Stomach smooth muscle (tissue), 2 donors: ENCODE measurements around the gene RHOH.

Experiments
- H3K27ac ChIP-seq: one replicate; pipeline ENCODE4 v1.7.0; 2013; ENCODE audit warnings: mild to moderate bottlenecking, low read length, inconsistent platforms
- H3K27me3 ChIP-seq, 2 donors: one replicate each; pipeline ENCODE4 v1.7.0; 2013; ENCODE audit warnings: low read length in 2 of 2; ENCODE audit not compliant: insufficient read depth in 2 of 2, control insufficient read depth in 1 of 2
- H3K36me3 ChIP-seq, 2 donors: one replicate each; pipeline ENCODE4 v1.7.0; 2013; ENCODE audit warnings: low read length in 2 of 2; ENCODE audit not compliant: control insufficient read depth in 2 of 2, insufficient read depth in 2 of 2
- H3K4me1 ChIP-seq: one replicate; pipeline ENCODE4 v1.7.0; 2013; ENCODE audit warnings: low read length; ENCODE audit not compliant: control insufficient read depth, insufficient read depth
- H3K4me3 ChIP-seq, 2 donors: one replicate each; pipeline ENCODE4 v1.7.0; 2013; ENCODE audit warnings: low read length in 2 of 2
- H3K9ac ChIP-seq, 2 donors: one replicate each; pipeline ENCODE4 v1.7.0; 2013; ENCODE audit warnings: low read length in 2 of 2, mild to moderate bottlenecking in 1 of 2
- H3K9me3 ChIP-seq, 2 donors: one replicate each; pipeline ENCODE4 v1.7.0; 2013; ENCODE audit warnings: low read length in 2 of 2; ENCODE audit not compliant: control insufficient read depth in 2 of 2
- donor health status: healthy.
- donor health status: Pancreatic carcinoma.

RHOH gene

DNA sequence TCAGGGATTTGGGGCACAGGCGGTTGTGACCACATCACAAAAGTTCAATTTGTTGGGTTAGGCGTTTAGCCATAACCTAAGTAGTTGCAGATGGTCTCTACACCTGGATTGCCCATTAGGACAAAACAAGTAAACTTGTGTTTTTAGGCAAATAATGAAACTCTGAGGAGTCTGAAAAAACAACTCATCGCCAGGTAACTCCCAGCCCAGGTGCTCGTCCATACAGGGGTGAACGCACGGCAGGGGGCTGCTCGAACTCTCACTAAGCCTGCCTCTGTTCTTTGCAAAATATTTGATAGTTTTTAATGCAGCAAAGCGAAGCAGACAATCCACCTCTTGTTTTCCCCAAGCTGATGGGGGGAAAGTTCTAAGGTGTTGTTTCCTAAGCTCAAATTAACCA is 559 bp upstream of the RHOH start:
- Histone ChIP-seq H3K9ac (no peak overlapping the region), H3K27ac (no peak overlapping the region), H3K4me1 (peaks cover 6% of the 10 kb centered on the region), H3K9me3 (no peaks in the 10 kb centered on the region), H3K4me3 (no peak overlapping the region), H3K27me3 (peaks cover 0 to 2% of the 10 kb centered on the region in 2 donors), H3K36me3 (no peaks in the 10 kb centered on the region)

DNA sequence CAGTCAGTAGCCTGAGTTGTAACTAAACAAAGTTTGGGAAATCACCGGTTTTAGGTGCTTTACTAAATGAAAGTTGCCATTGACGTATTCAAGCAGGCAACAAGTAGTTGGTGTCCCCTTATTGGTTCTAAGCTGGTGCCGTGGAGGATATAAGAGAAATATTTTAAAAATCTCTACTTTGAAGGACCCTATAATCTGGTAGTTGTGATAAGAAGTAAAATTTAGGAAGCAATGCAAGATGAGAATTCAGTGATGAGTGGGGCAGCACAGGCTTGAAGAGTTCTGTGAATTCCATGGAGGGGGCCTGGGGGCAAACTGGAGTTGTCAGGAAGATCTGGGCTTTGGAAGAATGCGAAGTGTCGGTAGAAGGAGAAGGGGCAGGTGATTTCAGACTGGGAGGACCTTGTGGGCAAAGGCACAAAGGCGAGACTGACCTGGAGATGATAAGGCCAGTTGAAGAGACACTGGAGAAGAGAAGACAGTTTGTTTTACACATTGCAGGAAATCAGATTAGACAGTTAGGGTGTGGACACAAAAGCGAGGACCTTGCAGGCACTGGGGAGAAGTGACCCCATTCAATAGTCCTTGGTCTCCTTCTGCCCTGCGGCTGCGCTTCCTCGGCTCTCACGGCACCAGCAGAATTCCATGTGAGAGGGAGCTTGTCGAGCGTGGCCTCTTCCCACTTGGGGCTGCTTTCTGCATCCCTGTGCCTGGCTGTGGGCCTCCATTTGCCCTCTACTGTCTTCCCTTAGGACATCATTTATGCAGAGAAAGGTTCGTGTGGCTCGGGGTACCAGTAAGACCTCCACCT is 1.3 kb downstream of the RHOH start:
- Histone ChIP-seq H3K9me3 (no peaks in the 10 kb centered on the region), H3K27ac (no peak overlapping the region), H3K36me3 (no peaks in the 10 kb centered on the region), H3K27me3 (peaks cover 0 to 2% of the 10 kb centered on the region in 2 donors), H3K4me3 (no peak overlapping the region), H3K4me1 (peaks cover 6% of the 10 kb centered on the region), H3K9ac (no peak overlapping the region)

DNA sequence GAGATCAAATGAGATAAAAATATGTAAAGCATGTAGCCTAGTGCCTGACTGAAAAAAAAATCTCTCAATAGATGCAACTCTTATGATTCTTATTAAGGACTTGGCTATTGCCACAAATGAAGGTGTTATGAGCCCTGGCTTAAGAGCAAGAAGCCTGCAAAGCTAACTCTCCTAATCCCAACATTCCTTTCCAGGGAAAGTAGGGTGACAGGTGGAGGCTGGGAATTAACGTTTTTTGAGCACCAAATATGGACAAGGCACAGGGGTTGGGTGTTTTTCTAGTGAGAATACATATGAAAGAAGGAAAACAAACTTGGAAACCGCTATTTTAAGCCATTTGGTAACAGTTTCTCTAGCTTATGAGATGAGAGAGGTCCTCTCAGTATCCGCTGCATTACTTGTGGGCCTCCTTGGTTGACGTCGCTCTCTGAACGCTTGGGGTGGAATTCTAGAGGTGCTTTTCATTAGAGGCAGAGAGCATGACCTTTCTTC is 2.4 kb downstream of the RHOH start:
- Histone ChIP-seq H3K36me3 (no peaks in the 10 kb centered on the region), H3K27me3 (peaks cover 0 to 2% of the 10 kb centered on the region in 2 donors), H3K9ac (no peak overlapping the region), H3K9me3 (no peaks in the 10 kb centered on the region), H3K4me1 (peaks cover 6% of the 10 kb centered on the region), H3K4me3 (no peak overlapping the region), H3K27ac (no peak overlapping the region)

DNA sequence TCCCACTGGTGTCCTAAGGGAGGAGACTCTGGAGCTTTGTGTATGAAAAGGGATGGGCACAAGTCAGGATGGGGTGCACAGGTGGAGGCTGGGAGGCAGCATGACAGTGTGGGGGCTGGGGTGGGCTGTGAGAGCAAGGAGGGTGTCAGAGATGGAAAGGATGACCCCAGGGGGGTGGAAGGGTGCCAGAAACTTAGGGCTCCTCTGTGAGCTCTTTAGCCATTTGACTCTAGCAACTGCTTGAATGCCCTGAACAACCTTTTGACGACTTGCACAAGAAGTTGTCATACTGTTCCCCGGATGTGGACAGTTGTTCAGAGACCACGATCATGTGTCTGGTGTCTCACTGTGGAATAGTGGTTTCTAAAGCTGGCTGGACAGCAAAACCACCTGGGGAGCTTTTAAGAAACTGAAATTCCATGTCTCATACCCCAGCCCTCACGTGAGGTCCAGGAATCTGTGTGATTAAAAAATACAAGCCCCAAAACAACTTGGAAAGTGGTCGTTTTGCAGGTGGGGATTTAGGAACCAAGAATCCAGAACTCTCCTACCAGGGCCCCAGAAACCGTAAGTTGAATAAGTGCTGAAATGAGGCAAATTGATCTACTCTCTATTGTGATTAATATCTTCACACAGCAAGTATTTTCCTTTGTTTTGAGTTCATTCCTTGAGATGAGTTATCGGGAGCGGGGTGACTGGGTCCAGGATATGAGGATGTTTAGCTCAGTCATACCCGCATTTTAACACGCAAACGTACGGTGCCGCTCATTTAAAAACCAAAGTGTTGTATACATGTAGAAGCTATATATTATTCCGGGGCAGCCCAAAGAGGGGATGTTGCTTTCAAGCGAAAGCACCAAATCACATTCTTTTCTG is 3.4 kb downstream of the RHOH start:
- no peak overlapping the region for H3K4me3 ChIP-seq
- peaks cover 0 to 2% of the 10 kb centered on the region in 2 donors for H3K27me3 ChIP-seq
- H3K9me3 ChIP-seq: no peaks in the 10 kb centered on the region
- H3K36me3 ChIP-seq: no peaks in the 10 kb centered on the region
- no peak overlapping the region for H3K27ac ChIP-seq
- H3K9ac ChIP-seq: no peak overlapping the region
- H3K4me1 ChIP-seq: no peaks in the 10 kb centered on the region

DNA sequence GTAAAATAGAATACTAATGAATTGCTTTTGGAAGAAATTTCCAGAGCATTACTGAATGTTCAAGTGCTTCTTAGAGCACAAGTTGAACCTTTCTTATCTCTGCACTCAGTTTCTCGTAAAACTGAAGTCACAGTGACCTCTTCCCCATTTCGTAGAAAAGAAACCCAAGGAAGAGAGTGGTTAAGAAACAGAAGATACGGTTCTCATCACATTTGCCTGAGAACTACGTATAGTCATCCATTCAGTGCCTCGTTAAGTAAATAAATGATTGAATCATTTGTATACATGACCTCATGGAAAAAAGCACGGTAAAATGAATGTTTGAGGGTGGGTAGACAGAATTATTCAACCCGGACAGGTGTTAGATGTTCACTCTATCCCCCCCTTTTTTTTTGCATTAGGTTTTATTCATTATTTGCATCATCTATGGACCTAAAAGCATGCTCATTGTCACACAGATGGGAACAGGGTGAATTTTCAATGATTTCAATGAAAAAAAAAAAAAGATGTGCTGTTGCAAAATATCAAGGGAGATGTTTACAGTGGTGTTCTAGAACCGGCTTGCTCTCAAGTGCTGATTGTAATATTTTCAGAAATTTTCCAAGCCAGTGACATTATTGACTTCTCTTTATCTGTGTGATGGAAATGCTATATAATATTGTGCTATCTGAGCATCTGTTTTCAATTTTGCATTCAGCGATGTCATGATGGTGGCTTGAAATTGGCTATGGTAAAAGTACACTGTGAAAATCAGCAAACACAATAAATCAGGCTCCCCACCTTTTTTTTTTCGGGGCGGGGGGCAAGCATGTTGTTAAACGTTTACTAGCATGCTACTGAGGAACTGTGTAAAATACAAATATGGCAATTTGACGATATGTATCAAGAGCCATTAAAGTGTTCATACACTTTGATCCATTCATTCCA is 4.3 kb downstream of the RHOH start:
- Histone ChIP-seq H3K27ac (no peak overlapping the region), H3K27me3 (peaks cover 0 to 2% of the 10 kb centered on the region in 2 donors), H3K9me3 (no peaks in the 10 kb centered on the region), H3K36me3 (no peaks in the 10 kb centered on the region), H3K9ac (no peak overlapping the region), H3K4me1 (no peaks in the 10 kb centered on the region), H3K4me3 (no peak overlapping the region)

DNA sequence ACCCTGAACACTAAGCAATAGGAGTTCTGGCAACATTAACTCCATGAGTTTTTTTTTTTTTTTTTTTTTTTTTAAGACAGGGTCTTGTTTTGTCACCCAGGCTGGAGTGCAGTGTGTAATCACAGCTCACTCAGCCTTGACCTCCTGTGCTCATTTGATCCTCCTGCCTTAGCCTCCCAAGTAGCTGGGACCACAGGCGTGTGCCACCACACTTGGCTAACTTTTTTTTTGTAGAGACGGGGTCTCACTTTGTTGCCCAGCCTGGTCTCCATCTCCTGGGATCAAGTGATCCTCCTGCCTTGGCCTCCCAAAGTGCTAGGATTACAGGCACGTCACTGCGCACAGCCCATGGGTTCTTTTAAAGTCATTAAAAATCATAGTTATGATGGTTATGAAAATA is 5.1 kb downstream of the RHOH start:
- Histone ChIP-seq H3K27me3 (peaks cover 0 to 2% of the 10 kb centered on the region in 2 donors), H3K9me3 (no peaks in the 10 kb centered on the region), H3K4me3 (no peak overlapping the region), H3K27ac (no peak overlapping the region), H3K4me1 (no peaks in the 10 kb centered on the region), H3K36me3 (no peaks in the 10 kb centered on the region), H3K9ac (no peak overlapping the region)

DNA sequence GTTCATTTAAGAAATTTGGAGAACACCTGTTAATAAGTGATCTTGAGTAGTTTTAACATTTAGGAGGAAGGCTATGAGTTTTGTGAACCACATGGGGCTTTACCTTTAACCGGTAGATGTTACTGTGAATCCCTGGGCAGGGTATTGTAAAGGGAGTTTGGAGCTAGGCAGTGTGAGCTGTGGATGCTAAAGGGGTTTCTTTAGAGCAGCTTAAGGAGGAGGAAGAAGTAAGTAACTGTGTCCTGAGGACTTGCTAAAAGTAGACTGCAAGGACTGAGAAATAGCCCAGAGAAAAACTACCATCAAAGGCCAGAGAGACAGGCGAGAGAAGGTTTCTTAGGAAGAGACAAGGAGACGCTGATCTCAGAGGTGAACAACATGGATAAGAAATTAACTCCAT is 5.6 kb downstream of the RHOH start:
- no peaks in the 10 kb centered on the region for H3K4me1 ChIP-seq
- H3K9me3 ChIP-seq: no peaks in the 10 kb centered on the region
- H3K9ac ChIP-seq: no peak overlapping the region
- H3K36me3 ChIP-seq: no peaks in the 10 kb centered on the region
- H3K4me3 ChIP-seq: no peak overlapping the region
- H3K27ac ChIP-seq: no peak overlapping the region
- H3K27me3 ChIP-seq: peaks cover 0 to 2% of the 10 kb centered on the region in 2 donors

DNA sequence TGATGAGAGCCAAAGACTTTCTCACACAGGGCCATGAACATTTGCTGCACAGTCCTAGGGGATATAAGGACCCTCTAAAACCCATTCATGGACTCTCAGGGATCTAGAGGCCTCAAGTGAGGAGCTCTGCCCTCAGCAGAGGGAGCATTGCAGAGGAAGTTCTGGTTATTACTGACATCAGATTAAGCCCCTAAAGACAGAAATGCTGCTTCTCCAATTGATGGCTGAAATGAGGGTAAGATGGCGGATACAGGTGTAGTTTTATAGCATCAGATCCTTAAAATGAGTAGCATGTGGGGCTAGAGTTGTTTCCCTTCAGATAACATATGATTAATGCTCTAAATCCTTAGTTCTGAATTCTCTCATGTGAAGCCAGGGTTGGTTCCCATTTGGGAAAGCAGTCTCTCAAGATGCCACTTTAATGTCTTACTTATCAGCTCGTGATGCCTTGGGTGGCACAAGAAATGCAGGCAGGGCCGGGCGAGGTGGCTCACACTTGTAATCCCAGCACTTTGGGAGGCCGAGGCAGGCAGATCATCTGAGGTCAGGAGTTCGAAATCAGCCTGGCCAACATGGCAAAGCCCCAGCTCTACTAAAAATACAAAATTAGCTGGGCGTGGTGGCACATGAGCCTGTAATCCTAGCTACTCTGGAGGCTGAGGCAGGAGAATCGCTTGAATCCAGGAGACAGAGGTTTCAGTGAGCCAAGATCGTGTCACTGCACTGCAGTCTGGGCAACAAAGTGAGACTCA is 7.9 kb downstream of the RHOH start:
- Histone ChIP-seq H3K9me3 (no peaks in the 10 kb centered on the region), H3K27ac (no peak overlapping the region), H3K4me1 (no peaks in the 10 kb centered on the region), H3K4me3 (no peak overlapping the region), H3K27me3 (peaks cover 0 to 2% of the 10 kb centered on the region in 2 donors), H3K9ac (no peak overlapping the region), H3K36me3 (no peaks in the 10 kb centered on the region)

DNA sequence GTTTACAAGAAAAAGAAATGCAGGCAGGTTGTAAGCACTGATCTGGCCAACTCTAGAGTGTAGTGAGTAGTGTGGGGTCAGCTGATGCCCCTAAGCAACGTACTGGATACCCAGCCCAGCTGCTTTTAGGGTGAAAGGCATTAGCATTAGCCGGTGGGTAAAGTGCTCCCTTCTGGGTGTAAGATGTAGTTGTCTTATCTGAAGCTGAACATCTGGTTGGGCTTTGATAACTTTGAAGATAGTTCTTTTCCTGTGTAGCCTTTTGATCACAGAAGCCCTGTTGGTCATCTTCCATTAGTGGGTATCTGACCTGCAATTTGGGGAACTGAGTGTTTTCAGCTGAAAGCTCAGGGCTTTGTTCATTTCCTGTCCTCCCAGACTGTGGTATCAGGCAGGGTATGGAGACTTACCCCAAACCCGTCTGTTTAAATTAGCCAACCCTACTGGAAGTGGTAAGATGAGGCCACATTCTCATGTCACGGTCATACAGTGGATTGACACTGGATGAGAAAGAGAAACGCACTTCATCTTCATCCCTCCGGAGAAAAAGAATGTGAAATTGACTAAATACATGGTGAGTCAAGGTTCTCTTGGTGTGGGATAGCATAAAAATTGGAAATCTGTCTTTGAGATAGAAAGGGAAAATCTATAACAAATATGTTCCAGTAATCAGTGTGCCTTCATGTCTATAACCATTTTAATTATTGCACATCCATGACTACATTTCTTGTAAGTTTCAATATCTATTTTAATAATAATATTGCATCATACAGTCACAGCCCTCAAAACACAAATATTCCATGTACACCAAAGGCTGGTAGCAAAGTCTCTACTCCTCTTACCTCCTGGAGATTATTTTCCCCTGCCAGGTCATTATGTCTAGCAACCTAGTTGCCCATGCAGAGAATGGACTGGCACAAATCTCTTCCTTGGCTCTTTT is 8.7 kb downstream of the RHOH start:
- Histone ChIP-seq H3K4me1 (no peaks in the 10 kb centered on the region), H3K9ac (no peak overlapping the region), H3K9me3 (no peaks in the 10 kb centered on the region), H3K27ac (no peak overlapping the region), H3K36me3 (no peaks in the 10 kb centered on the region), H3K27me3 (no peaks in the 10 kb centered on the region), H3K4me3 (no peak overlapping the region)
